ENCODE data around the gene MYO7A.
A peak's percentile ranks its signal among the peaks of the same experiment; 100 is the strongest.

Gene MYO7A

GRCh38 chr11:77127920-77128691 lies at the start of gene MYO7A:
Gene MYO7A (plus strand): TSS chr11:77128246. CDS start chr11:77130635, 2,389 bp downstream.
- TF ChIP-seq CTCF (IDR thresholded peaks at IDR 0.05; ENCODE audit: low read depth, low read length) = no peak
- in situ Hi-C loops (cut with HindIII; ENCODE audit: low sequenced_read_pairs) = no loop called here
- peak within 1 kb of the TSS; percentile 35 for H3K4me3 ChIP-seq (ENCODE audit: low read depth, low read length)
- DNase-seq (ENCODE audit: low read depth, low spot score) = no peak

GRCh38 chr11:77079666-77080065 lies 48.4 kb upstream of the MYO7A start:
- no peak for TF ChIP-seq CTCF (IDR thresholded peaks at IDR 0.05; ENCODE audit: low read depth, low read length)
- no peak overlapping the region for H3K4me3 ChIP-seq (ENCODE audit: low read depth, low read length)
- in situ Hi-C loops (cut with HindIII; ENCODE audit: low sequenced_read_pairs) = no loop called here
- no peak for DNase-seq (ENCODE audit: low read depth, low spot score)

- H3K4me3 ChIP-seq (ENCODE audit: low read depth, low read length) = no peak overlapping the region
- no peak for DNase-seq (ENCODE audit: low read depth, low spot score)
- in situ Hi-C loops (cut with HindIII; ENCODE audit: low sequenced_read_pairs) = no loop called here
- no peak for TF ChIP-seq CTCF (IDR thresholded peaks at IDR 0.05; ENCODE audit: low read depth, low read length)
Observed at GRCh38 chr11:77080643-77081210, 47.3 kb upstream of the MYO7A start.

- DNase-seq (ENCODE audit: low read depth, low spot score) = no peak
- no peak overlapping the region for H3K4me3 ChIP-seq (ENCODE audit: low read depth, low read length)
- TF ChIP-seq CTCF (IDR thresholded peaks at IDR 0.05; ENCODE audit: low read depth, low read length) = no peak
- in situ Hi-C loops (cut with HindIII; ENCODE audit: low sequenced_read_pairs) = no loop called here
Observed at GRCh38 chr11:77081381-77081851, 46.6 kb upstream of the MYO7A start.

- no peak overlapping the region for H3K4me3 ChIP-seq (ENCODE audit: low read depth, low read length)
- in situ Hi-C loops (cut with HindIII; ENCODE audit: low sequenced_read_pairs) = no loop called here
- DNase-seq (ENCODE audit: low read depth, low spot score) = no peak
- no peak for TF ChIP-seq CTCF (IDR thresholded peaks at IDR 0.05; ENCODE audit: low read depth, low read length)
Observed at GRCh38 chr11:77081976-77082836, 45.8 kb upstream of the MYO7A start.

- DNase-seq (ENCODE audit: low read depth, low spot score) = no peak
- TF ChIP-seq CTCF (IDR thresholded peaks at IDR 0.05; ENCODE audit: low read depth, low read length) = no peak
- in situ Hi-C loops (cut with HindIII; ENCODE audit: low sequenced_read_pairs) = no loop called here
- no peak overlapping the region for H3K4me3 ChIP-seq (ENCODE audit: low read depth, low read length)
Observed at GRCh38 chr11:77082838-77083565, 45.0 kb upstream of the MYO7A start.
